NCI-H1105 (cell line): ENCODE measurements around the gene SIK3.
"Not testable (repeated sequence)": the region's sequence is repeated elsewhere in the genome, so short reads cannot be mapped to it uniquely, and the experiment has no call there.

Experiments used
- DNase-seq: peaks from one replicate; lab custom pipeline; 2025; lab: John Stamatoyannopoulos, UW

SIK3 gene

GRCh38 chr11:117045956-117046355 is 52.3 kb downstream of the SIK3 start:
- DNase-seq, result no peak

DNA sequence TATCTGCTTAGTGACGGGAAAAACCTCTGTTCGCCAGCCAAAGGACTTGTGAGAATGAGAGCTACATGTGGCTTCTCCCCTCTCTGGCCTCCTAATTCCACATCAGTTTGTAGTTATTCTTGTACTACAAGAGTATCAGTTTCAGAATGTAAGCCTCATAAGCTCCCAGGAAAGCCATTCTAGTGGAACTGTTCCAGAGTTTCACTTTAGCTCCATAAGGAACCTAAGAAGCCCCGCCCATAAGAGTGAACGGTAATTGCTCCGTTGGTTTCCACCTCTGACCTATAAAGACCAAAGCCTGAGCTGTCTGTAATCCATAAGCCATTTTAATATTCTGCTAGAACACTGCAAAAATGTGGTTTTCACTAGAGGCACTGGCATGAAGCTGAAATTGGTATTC is 53.0 kb downstream of the SIK3 start:
- no peak for DNase-seq

GRCh38 chr11:117044287-117045035 is 53.8 kb downstream of the SIK3 start:
- no peak for DNase-seq

- no peak for DNase-seq
These were observed 55.5 kb downstream of the SIK3 start for GRCh38 chr11:117042689-117043088.

DNA sequence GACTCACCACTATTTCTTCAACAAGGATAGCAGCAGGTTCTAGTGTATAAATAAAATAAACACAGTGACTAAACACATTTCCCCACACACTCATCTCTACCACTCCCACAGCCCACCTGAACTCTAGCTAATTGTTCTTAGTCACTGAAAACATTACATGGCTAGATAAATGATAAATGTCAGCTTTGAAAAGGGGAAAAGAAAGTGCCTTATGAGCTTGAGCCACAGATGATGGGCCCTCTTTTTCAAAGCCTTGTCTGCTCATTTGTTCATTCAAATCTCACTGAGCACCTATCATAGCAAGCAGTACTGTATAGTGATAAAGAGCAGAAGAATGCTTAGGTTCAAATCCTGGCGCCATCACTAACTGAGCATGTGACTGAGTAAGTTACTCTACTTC is 58.3 kb downstream of the SIK3 start:
- no peak for DNase-seq

GRCh38 chr11:117039270-117039669 is 59.0 kb downstream of the SIK3 start:
- no peak for DNase-seq

DNA sequence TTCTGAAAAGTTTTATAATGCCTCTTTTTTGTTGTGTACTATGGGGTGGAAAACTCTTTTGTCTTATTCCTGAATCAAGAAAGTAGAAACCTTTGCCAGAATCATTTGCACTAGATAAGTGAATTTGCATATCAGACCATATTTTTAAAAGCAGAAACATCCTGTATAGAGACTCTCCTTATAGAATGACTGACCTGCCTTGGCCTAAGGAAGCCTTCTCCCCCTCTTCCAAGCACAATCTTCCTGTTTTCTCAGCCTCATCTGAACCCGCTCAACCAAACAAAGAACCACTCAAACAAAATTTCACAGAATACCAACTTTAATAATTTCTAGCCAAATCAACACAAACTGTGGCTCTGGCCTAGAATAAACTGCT is 60.3 kb downstream of the SIK3 start:
- no peak for DNase-seq

DNA sequence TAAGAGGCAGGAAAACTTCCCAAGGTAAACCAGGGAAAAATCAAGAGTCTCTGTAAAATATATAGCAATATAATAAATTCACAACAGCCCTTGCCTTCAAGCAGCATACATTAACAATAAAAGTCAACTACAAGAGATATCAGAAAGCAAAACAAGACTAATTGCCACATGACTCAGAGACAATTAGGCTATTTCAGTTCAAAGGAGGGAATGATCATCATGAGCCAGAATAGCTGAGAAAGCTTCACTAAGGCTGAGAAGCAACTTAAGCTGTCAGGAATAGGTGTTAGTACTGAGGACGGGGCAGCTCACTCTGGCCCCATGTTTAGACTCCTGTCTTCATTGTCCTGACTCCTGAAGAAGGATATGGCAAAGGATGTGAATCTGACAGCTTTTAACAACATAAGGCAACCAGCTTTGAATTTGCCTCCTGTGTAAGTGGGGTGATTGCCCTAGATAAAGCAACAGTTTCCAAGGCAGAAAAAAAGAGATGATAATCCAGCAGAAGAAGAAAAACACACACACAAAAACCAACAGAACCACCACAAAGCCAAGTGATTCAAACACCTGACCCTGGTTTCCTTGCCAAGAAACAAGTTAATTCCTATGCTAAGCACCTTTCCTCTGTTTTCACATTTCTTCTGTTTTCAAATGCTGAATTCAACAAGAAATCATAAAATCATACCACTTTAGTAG is 60.8 kb downstream of the SIK3 start:
- no peak for DNase-seq

GRCh38 chr11:117034901-117035300 is 63.3 kb downstream of the SIK3 start:
- no peak for DNase-seq

DNA sequence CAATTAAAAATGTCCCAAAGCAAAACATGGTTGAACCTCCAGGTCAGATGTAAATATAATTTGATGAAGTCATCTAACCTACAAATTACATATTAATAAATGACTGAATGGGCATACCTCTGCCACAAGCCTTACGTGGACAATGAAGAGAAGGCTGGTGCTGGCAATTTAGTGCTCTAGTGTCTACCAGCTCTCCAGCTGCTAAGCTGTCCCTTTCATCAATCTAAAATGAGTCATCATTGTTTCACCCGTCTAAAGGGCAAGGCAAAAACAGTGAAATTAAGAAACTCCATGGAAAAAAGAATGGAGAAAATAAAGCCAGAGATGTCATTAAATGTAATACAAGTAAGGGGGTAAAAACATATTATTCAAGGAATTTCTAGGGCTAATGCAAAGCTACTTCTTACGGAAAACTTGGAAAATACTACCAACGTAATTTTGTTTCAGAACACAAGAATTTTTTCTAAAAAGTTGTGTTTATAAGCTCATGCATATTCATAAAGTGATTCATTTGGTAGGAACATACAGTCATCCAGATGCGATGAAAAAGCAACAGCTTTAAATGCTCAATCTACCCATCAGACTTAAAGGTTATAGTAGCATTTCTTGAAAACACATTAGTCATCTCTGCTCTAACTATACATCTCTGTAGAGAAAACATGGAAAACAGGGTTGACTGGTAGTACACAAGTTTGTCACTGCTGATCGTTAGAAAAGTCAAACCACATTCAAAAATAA is 71.5 kb downstream of the SIK3 start:
- no peak for DNase-seq

DNA sequence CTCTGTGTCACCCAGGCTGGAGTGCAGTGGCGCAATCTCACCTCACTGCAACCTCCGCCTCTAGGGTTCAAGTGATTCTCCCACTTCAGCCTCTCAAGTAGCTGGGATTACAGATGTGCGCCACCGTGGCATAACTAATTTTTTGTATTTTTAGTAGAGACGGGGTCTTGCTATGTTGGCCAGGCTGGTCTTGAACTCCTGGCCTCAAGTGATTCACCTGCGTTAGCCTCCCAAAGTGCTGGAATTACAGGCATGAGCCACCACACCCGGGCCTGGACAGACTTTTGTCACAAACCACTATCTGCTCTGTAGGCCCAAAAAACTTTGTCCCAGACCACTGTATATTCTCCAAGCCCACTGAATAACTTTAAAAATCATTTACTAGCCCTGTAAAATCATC is 74.5 kb downstream of the SIK3 start:
- not testable (repeated sequence) for DNase-seq

DNA sequence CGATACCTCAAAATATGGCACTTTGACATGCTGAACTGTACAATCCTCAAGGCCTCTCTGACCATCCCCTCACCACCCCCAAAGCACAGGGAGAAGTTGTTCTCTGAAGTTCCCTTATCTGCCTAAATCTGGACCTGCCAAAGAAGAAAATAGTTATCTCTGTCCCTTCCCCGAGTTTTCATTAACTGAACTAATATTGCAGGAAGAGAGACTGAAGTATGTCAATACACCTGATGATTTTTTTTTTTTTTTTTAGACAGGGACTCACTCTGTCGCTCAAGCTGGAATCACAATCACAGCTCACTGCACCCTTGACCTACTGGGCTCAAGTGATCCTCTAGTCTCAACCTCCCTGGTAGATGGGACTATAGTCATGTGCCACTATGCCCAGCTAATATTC is 75.0 kb downstream of the SIK3 start:
- no peak for DNase-seq

GRCh38 chr11:117022526-117022925 is 75.7 kb downstream of the SIK3 start:
- no peak for DNase-seq

DNA sequence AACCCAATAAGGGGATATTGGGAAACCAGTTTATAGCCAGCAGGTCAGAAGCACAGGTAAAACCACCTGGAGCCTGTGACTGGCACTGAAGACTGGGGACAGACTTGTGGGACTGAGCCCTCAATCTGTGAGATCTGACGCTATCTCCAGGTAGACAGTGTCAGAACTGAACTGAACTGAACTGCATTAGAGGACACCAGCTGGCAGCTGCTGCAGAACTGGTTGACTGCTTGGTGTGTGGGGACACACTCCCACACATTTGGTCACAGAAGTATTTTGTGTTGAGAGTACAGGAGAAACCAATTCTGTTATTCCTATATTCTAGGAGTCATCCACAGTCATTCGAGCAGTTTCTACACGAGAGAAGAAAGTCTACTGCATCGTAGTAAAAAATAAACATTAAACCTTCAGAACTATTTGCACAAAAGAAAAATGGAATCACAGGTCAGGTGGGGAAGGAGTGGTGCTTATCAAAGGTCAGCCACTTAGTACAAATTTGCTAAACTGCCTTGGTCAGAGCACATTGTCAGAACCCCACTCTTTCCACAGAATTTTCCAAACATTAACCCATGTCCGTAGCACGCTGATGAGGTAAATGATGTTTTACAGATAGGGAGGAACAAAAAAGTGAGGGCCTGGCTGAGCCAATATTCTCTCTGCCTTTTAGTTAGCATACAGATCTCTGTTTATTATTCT is 77.2 kb downstream of the SIK3 start:
- DNase-seq, result no peak

DNA sequence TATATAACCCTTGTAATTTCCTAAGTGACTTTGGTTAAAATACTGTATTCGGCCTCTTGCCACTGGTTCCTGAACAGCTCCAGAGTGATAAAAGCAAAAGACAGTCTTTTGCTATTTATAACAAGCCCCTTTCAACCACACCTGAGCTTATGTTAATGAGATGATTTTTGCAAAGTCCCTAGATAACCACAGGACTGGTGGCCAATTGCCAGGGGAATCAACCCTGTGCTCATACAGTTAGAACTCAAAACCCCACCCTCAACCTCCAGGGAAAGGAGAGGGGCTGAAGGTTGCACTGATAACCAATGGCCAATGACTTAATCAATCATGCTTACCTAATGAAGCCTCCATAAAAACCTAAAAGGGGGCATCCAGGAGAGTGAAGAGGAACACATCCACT is 77.9 kb downstream of the SIK3 start:
- DNase-seq, result no peak

DNA sequence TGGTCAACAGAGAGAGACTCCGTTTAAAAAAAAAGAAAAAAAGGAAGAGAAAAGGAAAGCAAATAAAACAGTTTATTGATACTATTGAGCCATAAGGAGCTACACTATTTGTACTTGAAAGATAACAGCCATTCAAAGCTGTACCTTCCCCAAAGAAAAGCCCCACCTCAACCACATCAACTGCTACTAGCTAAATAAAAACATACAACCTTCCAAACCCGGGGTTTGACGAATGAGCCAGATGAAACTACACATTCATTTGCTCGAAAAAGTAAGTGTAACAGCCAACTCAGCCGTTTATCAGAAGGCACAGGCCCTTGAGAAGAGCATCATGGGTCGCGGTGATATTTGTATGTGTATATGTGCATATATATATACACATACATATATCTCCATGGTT is 78.4 kb downstream of the SIK3 start:
- no peak for DNase-seq

- no peak for DNase-seq
These were observed 80.8 kb downstream of the SIK3 start for GRCh38 chr11:117017456-117017855.

- no peak for DNase-seq
These were observed 81.5 kb downstream of the SIK3 start for GRCh38 chr11:117016747-117017146.

- no peak for DNase-seq
These were observed 82.0 kb downstream of the SIK3 start for GRCh38 chr11:117016246-117016645.

GRCh38 chr11:117011541-117011898 is 86.7 kb downstream of the SIK3 start:
- DNase-seq, result no peak

DNA sequence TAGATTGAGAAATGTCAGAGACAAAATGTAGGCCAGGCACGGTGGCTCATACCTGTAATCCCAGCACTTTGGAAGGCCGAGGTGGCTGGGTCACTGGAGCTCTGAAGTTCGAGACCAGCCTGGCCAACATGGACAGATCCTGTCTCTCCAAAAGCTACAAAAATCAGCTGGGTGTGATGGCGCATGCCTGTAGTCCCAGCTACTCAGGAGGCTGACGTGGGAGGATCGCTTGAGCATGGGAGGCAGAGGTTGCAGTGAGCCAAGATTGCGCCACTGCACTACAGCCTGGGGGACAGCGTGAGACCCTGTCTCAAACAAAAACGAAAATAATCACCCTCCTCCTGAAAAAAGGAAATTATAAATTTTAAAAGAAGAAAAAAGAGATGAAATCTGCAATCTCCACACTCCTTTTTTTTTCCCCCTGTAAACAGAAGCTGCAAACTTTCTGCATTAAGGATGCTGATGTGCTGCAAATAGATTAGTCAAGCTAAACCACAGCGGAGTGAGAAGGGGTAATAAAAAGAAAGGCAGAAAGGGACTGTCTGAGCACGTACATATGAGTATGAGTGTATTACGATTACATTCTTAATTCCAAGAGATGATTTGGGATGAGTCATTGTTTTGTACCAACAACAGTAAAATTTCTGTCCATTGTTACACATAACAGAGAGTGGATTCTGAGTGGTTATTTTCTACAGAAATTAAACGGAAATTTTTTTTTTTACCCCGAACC is 87.3 kb downstream of the SIK3 start:
- DNase-seq, result no peak
